GM04504 (cell line): ENCODE results near the gene KDM8.

Source experiments
- DNase-seq: peaks from one replicate; pipeline ENCODE4 v3.0.0-alpha.2; 2012; ENCODE audit warnings: low read depth

Gene KDM8

GRCh38 chr16:27203507-27204311 lies at the start of gene KDM8:
KDM8 (plus strand) TSS chr16:27203526; CDS start chr16:27210124, 6,598 bp downstream.
- peak; percentile 99 for DNase-seq

GRCh38 chr16:27154705-27155521 lies 48.4 kb upstream of the KDM8 start:
- no peak for DNase-seq

DNA sequence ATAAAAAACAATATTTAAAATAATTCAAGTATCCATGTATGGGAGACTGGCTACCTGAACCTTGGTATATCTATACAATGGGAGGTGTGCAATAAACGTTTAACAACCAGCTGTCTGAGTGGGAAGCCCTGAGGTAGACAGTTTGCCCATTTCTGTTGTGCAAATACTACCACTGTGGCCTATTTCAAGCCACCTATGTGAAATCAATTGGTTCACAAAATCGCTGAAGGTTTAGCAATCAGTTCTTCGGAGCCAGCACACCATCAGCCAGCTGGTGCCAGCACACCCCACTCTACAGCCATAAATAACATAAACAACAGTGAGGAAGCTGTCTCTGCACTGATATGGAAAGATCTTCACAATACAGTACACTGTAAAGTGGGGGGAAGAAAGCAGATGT lies 46.7 kb upstream of the KDM8 start:
- DNase-seq = no peak

DNA sequence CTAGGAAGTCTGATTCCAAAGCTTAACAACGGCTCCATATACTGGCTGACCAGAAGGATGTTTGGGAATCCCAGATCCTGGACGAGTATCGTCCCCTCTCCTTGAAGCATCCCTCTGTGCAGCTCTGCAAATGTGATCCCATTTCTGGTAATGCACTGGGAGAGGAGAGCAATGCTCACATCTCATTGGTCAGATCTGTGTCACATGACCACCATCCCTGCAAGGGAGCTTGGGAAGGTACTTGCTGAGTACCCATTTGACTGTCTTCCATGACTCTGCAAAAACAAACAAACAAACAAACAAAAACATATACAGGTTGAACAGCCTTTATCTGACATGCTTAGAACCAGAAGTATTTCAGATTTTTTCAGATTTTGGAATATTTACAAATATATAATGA lies 41.9 kb upstream of the KDM8 start:
- DNase-seq = no peak

DNA sequence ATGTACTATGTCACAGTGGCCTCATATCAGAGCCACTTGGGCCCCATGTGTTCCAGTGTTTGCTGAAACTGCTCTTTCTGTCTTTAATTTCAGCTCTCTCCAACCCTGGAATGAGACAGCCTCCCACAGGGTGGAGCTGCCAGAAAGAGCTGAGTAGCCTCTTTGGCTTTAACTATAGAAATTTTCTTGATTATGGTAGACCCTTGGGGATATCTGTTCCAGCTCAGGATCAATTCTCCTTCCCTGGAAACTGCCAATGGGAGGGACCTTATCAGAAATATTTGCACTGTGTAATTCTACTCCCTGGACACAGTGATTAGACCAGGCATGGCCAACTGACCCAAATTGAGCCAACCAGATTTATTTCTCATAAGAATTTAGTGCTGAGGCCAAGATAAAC lies 39.0 kb upstream of the KDM8 start:
- no peak for DNase-seq

GRCh38 chr16:27165576-27165975 lies 37.8 kb upstream of the KDM8 start:
- no peak for DNase-seq

GRCh38 chr16:27168790-27169189 lies 34.5 kb upstream of the KDM8 start:
- DNase-seq = no peak

GRCh38 chr16:27169511-27170071 lies 33.7 kb upstream of the KDM8 start:
- DNase-seq = peak; percentile 33

DNA sequence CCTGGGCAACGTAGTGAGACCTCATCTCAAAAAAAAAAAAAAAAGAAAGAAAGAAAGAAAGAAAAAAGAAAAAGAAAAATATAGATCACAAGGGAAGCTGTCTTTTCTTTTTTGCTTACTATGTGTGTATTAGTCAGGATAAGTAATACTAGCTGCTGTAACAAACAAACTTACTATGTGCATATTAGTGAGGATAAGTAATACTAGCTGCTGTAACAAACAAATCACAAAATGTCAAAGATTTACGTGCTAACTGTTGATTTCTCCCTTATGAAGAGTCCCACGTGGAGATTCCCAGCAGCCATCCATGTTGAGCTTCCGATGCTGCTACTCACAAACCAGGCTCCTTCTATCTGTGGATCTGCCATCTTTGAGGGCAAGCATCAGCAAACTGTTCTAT lies 31.7 kb upstream of the KDM8 start:
- DNase-seq = no peak

GRCh38 chr16:27174007-27174406 lies 29.3 kb upstream of the KDM8 start:
- DNase-seq = no peak

DNA sequence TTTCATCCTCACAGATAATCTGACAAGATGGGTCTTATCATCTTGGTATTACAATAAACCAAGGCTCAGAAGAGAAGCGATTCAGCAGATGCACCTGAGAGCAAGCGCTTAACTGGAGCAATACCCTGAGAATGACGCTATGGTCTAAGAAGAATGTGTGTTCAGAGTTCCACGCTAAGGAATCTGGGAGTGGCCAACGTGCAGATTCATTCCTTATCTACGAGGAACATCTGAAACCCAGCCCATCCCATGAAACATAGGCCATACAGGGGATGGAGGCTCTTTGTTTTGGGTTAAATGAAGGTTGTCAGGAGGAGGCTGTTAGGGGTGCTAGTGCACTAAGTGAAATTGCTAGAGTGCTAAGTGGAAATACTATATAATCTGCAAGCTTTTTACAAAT lies 28.5 kb upstream of the KDM8 start:
- DNase-seq = no peak

- DNase-seq = no peak
Observed at GRCh38 chr16:27175888-27176287, 27.4 kb upstream of the KDM8 start.

DNA sequence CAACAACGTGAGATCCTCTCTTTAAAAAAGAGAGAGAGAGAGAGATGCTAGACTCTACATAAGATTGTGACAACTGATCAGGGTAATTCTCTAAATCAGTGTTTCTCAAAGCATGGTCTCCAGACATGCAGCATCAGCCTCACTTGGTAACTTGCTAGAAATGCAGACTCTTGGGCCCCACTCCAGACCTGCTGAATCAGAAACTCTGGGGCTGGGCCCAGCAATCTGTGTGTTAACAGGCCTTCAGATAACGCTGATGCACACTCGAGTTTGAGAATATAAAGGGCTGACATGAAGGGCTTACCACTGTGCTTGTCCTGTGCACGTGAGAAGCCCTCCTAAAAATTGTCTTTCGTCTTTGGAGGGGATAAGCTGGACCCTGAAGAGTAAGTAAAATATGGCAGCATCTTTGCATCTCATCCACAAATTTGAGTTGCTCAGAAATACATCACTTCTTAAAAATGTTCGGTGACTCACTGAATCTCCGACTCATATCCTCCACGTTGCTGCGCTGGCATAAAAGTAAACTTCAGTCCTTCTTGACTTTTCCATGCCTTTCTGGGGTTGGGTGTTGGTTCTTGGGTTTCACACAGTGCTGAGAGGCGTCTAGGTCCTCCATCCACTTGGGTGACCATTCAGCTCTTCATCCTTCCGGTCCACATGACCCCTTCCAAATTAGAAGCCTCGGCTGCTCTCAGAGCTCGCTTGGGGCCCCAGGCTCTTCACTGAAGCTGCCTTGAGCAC lies 26.1 kb upstream of the KDM8 start:
- DNase-seq = peak; percentile 51

GRCh38 chr16:27179500-27180072 lies 23.7 kb upstream of the KDM8 start:
- DNase-seq = no peak

DNA sequence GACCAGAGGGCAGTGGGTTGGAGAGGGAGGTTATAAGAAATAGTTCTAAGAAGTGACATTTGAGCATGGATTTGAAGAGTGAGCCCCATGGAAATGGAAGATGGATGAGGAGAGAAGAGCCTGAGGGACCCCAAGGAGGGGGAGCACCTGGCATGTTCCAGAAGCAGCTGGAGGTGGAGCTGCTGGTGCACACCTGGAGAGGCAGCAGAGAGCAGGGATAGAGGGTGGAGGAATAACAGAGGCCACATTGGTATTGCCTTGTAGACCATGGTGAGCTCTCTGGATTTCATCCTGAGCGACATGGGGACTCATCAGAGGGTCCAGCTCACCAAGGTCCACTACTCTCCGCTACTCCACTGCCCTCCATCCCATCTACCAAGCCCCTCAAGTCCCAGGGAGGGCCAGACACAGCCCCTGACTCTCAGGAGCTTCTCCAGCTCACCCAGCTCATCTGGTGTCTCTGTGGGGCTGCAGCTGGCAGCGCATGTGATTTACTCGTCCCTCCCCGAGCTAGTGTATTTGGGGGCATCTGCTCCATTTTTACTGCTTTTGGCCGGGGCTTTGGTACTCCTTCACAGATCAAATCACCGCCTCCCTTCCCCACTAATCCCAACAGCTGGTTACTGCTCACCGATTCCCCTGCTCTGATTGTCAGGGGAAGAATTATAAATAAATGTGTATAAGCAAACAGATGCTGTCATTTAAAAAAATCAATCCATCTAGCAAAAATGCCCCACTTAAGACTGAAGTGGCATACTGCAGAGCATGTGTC lies 22.1 kb upstream of the KDM8 start:
- no peak for DNase-seq

GRCh38 chr16:27182906-27183405 lies 20.4 kb upstream of the KDM8 start:
- DNase-seq = no peak

GRCh38 chr16:27185776-27186130 lies 17.6 kb upstream of the KDM8 start:
- DNase-seq = no peak

GRCh38 chr16:27188633-27189032 lies 14.7 kb upstream of the KDM8 start:
- no peak for DNase-seq

GRCh38 chr16:27189335-27189972 lies 13.9 kb upstream of the KDM8 start:
- no peak for DNase-seq

DNA sequence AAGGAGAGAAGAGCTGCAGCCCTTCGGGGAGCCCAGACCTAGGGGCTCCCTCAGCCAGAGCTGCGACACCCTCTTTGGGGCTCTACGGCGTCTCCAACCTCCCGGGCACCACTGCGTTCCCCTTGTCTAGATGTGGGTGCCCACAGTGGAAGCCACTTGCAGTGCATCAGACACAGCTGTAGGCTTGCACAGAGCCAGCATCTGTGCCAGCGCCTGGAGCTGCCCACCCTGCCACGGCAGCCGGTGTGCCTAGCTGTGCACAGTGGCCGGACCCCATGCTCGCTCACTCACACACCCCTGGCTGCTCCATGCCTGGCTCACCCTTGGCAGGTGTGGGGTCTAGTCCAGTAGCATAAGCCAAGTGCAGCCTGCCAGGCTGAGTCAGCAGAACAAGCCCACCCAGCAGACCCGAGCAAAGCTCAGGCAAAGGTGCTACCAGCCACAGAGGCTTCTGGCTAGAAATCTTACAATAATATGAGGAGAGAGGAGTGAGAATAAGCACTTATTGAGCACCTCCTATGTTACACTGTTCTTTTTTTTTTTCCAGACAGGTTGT lies 12.9 kb upstream of the KDM8 start:
- no peak for DNase-seq
